T-helper 1 cell treated with Interleukin-12 subunit alpha and Interleukin-12 subunit beta and Interleukin-4 antibody, amounts not matched to agents 30 μg/mL and 1 μg/mL, for 36 hours (primary cell): ENCODE results near the gene DISP1.

Source experiments
- H3K27ac Mint-ChIP-seq: one replicate; pipeline ENCODE4 v1.8.0; 2021; ENCODE audit warnings: mild to moderate bottlenecking, mixed read lengths
- H3K27me3 Mint-ChIP-seq: one replicate; pipeline ENCODE4 v1.8.0; 2021; ENCODE audit warnings: low read depth, mixed read lengths
- H3K36me3 Mint-ChIP-seq: one replicate; pipeline ENCODE4 v1.8.0; 2021; ENCODE audit warnings: low read depth, mixed read lengths
- H3K4me1 Mint-ChIP-seq: one replicate; pipeline ENCODE4 v1.8.0; 2021; ENCODE audit warnings: low read depth, mixed read lengths
- H3K4me3 Mint-ChIP-seq: one replicate; pipeline ENCODE4 v1.8.0; 2021; ENCODE audit warnings: mild to moderate bottlenecking, moderate library complexity, mixed read lengths
- H3K9me3 Mint-ChIP-seq: one replicate; pipeline ENCODE4 v1.8.0; 2021; ENCODE audit warnings: mixed read lengths

DISP1 gene

GRCh38 chr1:222786121-222786520 is 28.7 kb upstream of the DISP1 start:
- peaks cover 2% of the 10 kb centered on the region for H3K36me3 Mint-ChIP-seq
- H3K4me3 Mint-ChIP-seq = no peak overlapping the region
- peaks cover 8% of the 10 kb centered on the region for H3K4me1 Mint-ChIP-seq
- H3K9me3 Mint-ChIP-seq = peaks cover 14% of the 10 kb centered on the region
- peaks cover 35% of the 10 kb centered on the region for H3K27me3 Mint-ChIP-seq
- no peak overlapping the region for H3K27ac Mint-ChIP-seq

- peaks cover 2% of the 10 kb centered on the region for H3K36me3 Mint-ChIP-seq
- H3K27me3 Mint-ChIP-seq = peaks cover 26% of the 10 kb centered on the region
- H3K4me3 Mint-ChIP-seq = no peak overlapping the region
- peaks cover 14% of the 10 kb centered on the region for H3K9me3 Mint-ChIP-seq
- H3K4me1 Mint-ChIP-seq = peaks cover 10% of the 10 kb centered on the region
- H3K27ac Mint-ChIP-seq = no peak overlapping the region
These were observed 27.1 kb upstream of the DISP1 start for GRCh38 chr1:222787729-222788128.

DNA sequence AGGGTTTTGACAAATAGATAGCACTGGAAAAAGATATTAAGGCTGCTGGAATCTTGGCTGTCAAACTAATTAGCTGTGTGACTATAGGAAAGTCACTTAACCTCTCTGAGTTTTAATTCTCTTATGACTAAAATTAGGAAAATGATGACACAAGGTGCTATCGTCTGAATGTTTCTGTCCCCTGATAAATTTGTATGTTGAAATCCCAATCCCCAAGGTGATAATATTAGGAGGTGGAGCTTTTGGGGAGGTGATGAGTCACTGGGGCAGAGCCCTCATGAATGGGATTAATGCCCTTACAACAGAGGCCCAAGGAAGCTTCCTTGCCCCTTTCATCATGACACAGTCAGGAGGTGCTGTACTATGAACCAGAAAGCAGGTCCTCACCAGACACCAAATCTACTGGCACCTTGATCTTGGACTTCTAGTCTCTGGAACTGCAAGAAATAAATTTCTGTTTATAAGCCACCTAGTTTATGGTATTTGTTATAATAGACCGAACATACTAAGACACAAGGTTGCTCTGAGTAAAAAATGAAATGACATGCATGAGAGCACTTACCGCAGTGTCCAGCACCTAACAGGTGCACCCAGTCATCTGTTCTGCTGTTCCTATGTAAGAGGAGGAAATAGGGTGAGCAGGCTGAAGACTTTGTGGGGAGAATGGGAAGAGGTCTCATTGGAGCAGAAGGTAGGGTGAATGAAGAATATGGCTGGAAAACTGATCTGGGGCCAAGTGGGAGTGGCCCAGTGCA is 26.3 kb upstream of the DISP1 start:
- Mint-ChIP-seq H3K9me3 (peaks cover 14% of the 10 kb centered on the region), H3K27ac (no peak overlapping the region), H3K36me3 (peaks cover 2% of the 10 kb centered on the region), H3K27me3 (peaks cover 23% of the 10 kb centered on the region), H3K4me1 (peaks cover 10% of the 10 kb centered on the region), H3K4me3 (no peak overlapping the region)

DNA sequence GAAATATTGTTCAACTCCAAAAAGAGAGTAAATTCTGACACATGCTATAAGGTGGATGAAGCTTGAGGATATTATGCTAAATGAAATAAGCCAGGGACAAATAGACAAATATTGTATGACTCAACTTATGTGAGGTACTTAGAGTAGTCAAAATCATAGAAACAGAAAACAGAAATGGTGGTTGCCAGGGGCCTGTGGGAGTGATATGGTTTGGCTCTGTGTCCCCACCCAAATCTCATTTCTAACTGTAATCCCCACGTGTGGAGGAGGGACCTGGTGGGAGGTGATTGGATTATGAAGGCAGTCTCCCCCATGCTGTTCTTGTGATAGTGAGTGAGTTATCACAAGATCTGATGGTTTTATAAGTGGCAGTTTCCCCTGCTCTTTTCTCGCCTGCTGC is 24.7 kb upstream of the DISP1 start:
- Mint-ChIP-seq H3K27me3 (peaks cover 11% of the 10 kb centered on the region), H3K9me3 (peaks cover 14% of the 10 kb centered on the region), H3K4me3 (peak overlapping the region; percentile 15), H3K27ac (no peak overlapping the region), H3K4me1 (peaks cover 10% of the 10 kb centered on the region), H3K36me3 (peaks cover 2% of the 10 kb centered on the region)

DNA sequence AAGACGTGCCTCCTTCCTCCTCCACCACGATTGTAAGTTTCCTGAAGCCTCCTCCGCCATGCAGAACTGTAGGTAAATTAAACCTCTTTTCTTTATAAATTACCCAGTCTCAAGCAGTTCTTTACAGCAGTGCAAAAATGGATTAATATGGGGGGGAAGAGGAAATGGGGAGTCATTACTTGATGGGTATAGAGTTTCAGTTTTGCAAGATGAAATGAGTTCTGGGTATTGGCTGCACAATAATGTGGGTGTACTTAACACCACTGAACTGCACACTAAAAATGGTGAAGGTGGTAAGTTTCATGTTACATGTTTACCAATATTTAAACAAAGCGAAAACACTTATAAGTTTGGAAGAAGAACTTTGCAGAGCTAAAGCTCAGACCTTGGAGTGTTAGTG is 24.3 kb upstream of the DISP1 start:
- H3K27ac Mint-ChIP-seq = no peak overlapping the region
- H3K4me3 Mint-ChIP-seq = no peak overlapping the region

DNA sequence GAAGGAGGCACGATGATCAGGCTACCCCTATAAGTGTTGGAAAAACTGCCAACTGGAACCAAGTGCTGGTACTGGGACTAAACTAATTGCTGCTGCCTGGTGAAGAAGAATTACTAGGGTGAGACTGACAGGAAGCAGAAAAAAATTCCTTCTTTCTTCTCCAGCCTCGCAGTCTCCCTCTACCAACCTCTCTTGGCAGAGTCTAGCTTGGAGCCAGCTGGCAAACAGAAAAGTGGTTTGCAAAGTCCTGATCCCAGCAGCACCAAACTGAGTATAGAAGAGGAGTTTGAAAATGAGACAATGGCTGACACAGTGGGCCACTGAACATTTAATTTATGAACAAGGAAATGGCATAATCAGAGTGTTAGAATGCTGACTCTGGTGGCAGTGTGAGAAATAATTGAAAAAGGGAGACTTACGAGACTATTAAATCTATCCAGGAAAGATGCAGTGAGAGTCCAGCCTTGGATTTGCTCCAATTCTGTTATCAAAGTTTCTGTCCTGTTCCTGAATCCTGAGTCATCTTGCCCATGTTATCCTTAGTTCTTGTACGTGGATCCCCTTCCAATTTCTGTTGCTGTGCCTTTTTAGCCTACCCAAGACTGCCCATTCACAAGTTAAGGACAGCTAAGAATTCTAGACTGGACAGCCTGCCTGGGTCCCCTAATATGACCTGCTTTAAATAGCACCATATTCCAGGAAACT is 23.7 kb upstream of the DISP1 start:
- Mint-ChIP-seq H3K9me3 (peaks cover 14% of the 10 kb centered on the region), H3K27ac (no peak overlapping the region), H3K4me3 (no peak overlapping the region), H3K4me1 (peaks cover 10% of the 10 kb centered on the region), H3K27me3 (peaks cover 6% of the 10 kb centered on the region), H3K36me3 (peaks cover 2% of the 10 kb centered on the region)

More for the DNA sequence above, 24.3 kb upstream of the DISP1 start:
- Mint-ChIP-seq H3K9me3 (peaks cover 14% of the 10 kb centered on the region), H3K4me1 (peaks cover 10% of the 10 kb centered on the region), H3K36me3 (peaks cover 2% of the 10 kb centered on the region), H3K27me3 (peaks cover 8% of the 10 kb centered on the region)

DNA sequence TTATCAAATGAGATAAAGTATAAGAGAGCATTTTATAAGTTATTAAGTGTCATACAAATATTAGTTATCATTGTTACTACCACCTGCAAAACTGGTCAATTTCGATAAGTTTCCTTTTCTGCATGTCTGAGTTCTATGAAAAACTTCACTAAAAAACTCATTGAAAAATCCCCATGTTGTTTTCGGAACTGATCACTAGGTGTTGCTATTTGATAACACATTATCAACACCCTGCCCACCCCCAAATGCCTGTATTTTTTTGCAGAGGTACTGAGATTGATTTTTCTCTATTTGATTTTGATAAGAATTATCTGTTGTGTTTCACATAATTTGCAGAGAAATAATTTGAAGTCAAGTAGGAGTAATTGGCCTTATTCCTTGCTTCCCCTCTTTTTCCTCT is 22.1 kb upstream of the DISP1 start:
- H3K9me3 Mint-ChIP-seq = peaks cover 14% of the 10 kb centered on the region
- H3K27me3 Mint-ChIP-seq = no peaks in the 10 kb centered on the region
- H3K27ac Mint-ChIP-seq = no peak overlapping the region
- H3K36me3 Mint-ChIP-seq = peaks cover 2% of the 10 kb centered on the region
- H3K4me1 Mint-ChIP-seq = peaks cover 10% of the 10 kb centered on the region
- no peak overlapping the region for H3K4me3 Mint-ChIP-seq

- Mint-ChIP-seq H3K36me3 (no peaks in the 10 kb centered on the region), H3K9me3 (peaks cover 8% of the 10 kb centered on the region), H3K4me1 (peaks cover 21% of the 10 kb centered on the region), H3K4me3 (no peak overlapping the region), H3K27ac (no peak overlapping the region), H3K27me3 (peaks cover 8% of the 10 kb centered on the region)
These were observed 20.0 kb upstream of the DISP1 start for GRCh38 chr1:222794656-222795474.

- H3K36me3 Mint-ChIP-seq = no peaks in the 10 kb centered on the region
- no peaks in the 10 kb centered on the region for H3K9me3 Mint-ChIP-seq
- no peak overlapping the region for H3K4me3 Mint-ChIP-seq
- H3K4me1 Mint-ChIP-seq = peaks cover 10% of the 10 kb centered on the region
- peaks cover 27% of the 10 kb centered on the region for H3K27me3 Mint-ChIP-seq
- no peak overlapping the region for H3K27ac Mint-ChIP-seq
These were observed 16.7 kb upstream of the DISP1 start for GRCh38 chr1:222798116-222798515.

- H3K27me3 Mint-ChIP-seq = peaks cover 35% of the 10 kb centered on the region
- no peak overlapping the region for H3K4me3 Mint-ChIP-seq
- H3K9me3 Mint-ChIP-seq = no peaks in the 10 kb centered on the region
- H3K4me1 Mint-ChIP-seq = peaks cover 10% of the 10 kb centered on the region
- no peak overlapping the region for H3K27ac Mint-ChIP-seq
- no peaks in the 10 kb centered on the region for H3K36me3 Mint-ChIP-seq
These were observed 15.9 kb upstream of the DISP1 start for GRCh38 chr1:222798975-222799374.

- H3K27me3 Mint-ChIP-seq = peaks cover 39% of the 10 kb centered on the region
- H3K27ac Mint-ChIP-seq = no peak overlapping the region
- H3K4me3 Mint-ChIP-seq = no peak overlapping the region
- H3K9me3 Mint-ChIP-seq = no peaks in the 10 kb centered on the region
- H3K36me3 Mint-ChIP-seq = no peaks in the 10 kb centered on the region
- H3K4me1 Mint-ChIP-seq = peaks cover 10% of the 10 kb centered on the region
These were observed 13.8 kb upstream of the DISP1 start for GRCh38 chr1:222801067-222801466.

DNA sequence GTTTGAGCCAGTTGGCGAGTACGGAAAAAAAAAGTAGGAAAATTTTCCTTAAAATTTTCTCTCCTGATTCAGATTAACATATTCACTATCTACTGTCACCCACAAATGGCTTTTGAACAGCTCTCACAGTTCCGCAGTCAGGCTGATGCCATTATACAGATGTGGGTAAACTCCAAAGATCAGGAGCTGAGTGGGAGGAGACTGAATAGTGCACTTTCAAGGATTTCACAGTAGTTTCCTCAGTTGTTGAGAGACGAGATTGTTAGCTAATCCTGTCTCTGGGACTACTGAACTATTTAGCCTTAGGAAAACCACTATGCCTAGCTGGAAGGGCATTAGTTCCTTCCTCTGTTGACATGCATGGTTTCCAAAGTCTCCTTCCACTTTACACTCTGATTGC is 3.2 kb upstream of the DISP1 start:
- peaks cover 5% of the 10 kb centered on the region for H3K9me3 Mint-ChIP-seq
- peaks cover 3% of the 10 kb centered on the region for H3K27me3 Mint-ChIP-seq
- peaks cover 15% of the 10 kb centered on the region for H3K4me1 Mint-ChIP-seq
- peaks cover 1% of the 10 kb centered on the region for H3K36me3 Mint-ChIP-seq
- H3K27ac Mint-ChIP-seq = no peak overlapping the region
- no peak overlapping the region for H3K4me3 Mint-ChIP-seq

GRCh38 chr1:222813866-222814535 is 838 bp upstream of the DISP1 start:
- Mint-ChIP-seq H3K4me3 (peak overlapping the region; percentile 87), H3K9me3 (peaks cover 5% of the 10 kb centered on the region), H3K27ac (peak overlapping the region; percentile 81), H3K4me1 (peaks cover 16% of the 10 kb centered on the region), H3K36me3 (peaks cover 1% of the 10 kb centered on the region), H3K27me3 (peaks cover 3% of the 10 kb centered on the region)

DNA sequence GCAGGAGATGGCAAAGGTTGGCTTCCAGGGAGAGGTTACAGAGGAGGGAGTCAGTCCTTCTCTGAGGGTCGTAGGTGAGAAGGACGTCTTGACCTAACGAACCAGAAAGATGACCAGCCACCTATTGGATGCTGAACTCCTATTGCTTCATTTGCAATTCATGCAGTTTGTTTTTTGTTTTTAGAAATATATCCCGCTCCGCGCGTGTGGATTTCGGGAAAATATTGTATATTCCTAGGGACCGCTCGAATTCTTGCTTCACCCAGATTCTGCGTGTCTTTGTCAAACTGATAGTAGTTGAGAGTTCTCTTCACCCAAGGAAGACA is 564 bp downstream of the DISP1 start:
- Mint-ChIP-seq H3K36me3 (peaks cover 1% of the 10 kb centered on the region), H3K4me3 (peak overlapping the region; percentile 89), H3K27me3 (peaks cover 3% of the 10 kb centered on the region), H3K4me1 (peaks cover 16% of the 10 kb centered on the region), H3K27ac (peak overlapping the region; percentile 80), H3K9me3 (peaks cover 5% of the 10 kb centered on the region)
